ENCODE data around the gene CYS1.

CYS1 gene

GRCh38 chr2:10047616-10048500 is 32.4 kb downstream of the CYS1 start:
- no peak for DNase-seq (ENCODE audit: insufficient read length, low spot score)
- no peak for FAIRE-seq
- TF ChIP-seq, protein P1, sequence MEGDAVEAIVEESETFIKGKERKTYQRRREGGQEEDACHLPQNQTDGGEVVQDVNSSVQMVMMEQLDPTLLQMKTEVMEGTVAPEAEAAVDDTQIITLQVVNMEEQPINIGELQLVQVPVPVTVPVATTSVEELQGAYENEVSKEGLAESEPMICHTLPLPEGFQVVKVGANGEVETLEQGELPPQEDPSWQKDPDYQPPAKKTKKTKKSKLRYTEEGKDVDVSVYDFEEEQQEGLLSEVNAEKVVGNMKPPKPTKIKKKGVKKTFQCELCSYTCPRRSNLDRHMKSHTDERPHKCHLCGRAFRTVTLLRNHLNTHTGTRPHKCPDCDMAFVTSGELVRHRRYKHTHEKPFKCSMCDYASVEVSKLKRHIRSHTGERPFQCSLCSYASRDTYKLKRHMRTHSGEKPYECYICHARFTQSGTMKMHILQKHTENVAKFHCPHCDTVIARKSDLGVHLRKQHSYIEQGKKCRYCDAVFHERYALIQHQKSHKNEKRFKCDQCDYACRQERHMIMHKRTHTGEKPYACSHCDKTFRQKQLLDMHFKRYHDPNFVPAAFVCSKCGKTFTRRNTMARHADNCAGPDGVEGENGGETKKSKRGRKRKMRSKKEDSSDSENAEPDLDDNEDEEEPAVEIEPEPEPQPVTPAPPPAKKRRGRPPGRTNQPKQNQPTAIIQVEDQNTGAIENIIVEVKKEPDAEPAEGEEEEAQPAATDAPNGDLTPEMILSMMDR (IDR thresholded peaks at IDR 0.05; ENCODE audit: insufficient read depth, missing control alignments): no peak

DNA sequence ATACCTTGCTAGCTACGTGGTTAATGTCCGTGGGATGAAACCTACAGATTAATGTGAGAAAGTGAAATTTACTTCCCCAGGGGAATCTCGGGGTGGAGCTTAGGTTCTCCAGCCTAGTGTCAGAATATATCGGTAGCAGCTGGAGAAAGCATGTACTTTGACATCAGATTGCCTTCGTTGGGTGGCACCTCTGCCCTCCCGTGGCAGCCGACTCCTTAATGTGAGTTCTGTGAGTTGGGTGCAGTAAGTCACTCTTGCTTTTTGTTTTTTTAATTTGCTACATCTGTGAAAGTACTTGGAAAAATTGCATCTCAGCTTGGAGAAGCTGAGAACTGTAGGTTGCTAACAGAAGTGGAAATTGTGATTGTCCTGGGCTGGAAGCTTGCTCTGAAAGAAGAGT is 33.3 kb downstream of the CYS1 start:
- no peak for FAIRE-seq
- TF ChIP-seq, protein P1 (IDR thresholded peaks at IDR 0.05; ENCODE audit: insufficient read depth, missing control alignments): no peak
- DNase-seq (ENCODE audit: insufficient read length, low spot score): no peak

- FAIRE-seq (no peak), DNase-seq (ENCODE audit: insufficient read length, low spot score) (no peak)
- TF ChIP-seq, protein P1 (IDR thresholded peaks at IDR 0.05; ENCODE audit: insufficient read depth, missing control alignments): no peak
These were observed 34.5 kb downstream of the CYS1 start for GRCh38 chr2:10045561-10046355.

DNA sequence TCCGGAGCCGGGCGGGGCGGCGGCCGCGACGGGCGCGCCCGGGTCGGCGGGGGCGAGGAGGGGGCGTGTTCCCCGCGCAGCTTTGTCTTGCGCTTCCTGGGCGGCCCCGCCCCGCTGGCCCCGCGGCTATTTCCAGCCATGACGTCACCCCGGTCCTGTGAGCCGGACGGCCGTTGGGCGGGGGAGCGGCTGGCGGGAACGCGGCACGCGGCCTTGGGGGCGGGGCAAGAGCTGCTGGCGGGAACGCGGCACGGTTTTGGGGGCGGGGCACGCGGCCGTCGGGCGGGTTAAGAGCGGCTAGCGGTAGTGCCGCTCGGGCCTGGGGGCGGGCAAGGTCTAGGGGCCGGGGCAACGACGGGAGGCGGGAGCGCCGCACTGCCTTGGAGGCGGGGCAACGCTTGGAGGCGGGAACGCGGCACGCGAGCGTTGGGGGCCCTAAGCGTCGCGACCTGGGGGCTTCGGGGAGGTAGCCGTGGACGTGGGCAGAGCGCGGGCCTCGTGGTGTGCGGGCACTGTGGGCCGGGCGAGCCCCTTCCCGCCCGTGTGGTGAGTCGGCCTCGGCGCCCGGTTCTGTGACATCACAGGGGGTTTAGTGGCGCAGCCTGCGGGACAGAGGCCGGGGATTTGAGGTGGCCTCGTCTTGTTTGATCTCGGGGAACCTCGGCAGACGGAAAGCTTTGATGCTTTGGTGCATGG is 36.2 kb downstream of the CYS1 start:
- no peak for FAIRE-seq
- DNase-seq (ENCODE audit: insufficient read length, low spot score): peak; percentile 71
- TF ChIP-seq, protein P1 (IDR thresholded peaks at IDR 0.05; ENCODE audit: insufficient read depth, missing control alignments): no peak

DNA sequence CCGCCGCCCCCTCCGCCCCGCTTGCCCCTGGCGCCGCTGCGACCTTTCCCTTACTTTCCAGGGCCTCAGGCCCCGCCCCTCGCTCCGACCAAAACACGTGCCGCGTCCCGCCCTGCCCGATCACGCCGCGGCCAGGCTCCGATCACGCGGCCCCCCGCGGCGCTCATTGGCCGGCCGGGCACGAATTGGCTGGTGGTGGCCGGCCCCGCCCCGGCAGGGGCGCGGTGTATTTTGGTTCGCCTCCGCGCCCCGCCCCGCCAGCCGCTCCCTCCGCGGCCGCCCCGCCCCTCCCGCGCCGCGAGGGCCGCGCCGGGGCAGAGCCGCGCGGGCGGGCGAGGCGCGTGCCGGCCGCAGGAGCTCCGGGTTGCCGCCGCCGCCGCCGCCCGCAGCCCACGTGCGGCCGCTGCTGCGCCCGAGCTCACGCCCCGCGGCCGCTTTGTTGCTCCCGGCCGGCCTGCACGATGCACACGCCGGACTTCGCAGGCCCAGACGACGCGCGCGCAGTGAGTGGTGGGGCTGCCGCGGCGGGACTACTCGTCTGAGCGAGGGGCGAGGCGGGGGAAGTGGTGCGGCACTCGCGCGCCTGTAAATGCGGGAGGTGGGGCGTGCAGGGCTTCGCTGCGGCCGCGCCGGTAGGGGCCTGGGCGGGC is 36.8 kb downstream of the CYS1 start, which contains the start of gene KLF11:
KLF11 (plus strand) TSS at position 295 of the 650 bp plus-strand sequence; CDS start at position 462, 167 bp downstream.
- TF ChIP-seq, protein P1 (IDR thresholded peaks at IDR 0.05; ENCODE audit: insufficient read depth, missing control alignments): no peak
- FAIRE-seq (no peak), DNase-seq (ENCODE audit: insufficient read length, low spot score) (no peak)

DNA sequence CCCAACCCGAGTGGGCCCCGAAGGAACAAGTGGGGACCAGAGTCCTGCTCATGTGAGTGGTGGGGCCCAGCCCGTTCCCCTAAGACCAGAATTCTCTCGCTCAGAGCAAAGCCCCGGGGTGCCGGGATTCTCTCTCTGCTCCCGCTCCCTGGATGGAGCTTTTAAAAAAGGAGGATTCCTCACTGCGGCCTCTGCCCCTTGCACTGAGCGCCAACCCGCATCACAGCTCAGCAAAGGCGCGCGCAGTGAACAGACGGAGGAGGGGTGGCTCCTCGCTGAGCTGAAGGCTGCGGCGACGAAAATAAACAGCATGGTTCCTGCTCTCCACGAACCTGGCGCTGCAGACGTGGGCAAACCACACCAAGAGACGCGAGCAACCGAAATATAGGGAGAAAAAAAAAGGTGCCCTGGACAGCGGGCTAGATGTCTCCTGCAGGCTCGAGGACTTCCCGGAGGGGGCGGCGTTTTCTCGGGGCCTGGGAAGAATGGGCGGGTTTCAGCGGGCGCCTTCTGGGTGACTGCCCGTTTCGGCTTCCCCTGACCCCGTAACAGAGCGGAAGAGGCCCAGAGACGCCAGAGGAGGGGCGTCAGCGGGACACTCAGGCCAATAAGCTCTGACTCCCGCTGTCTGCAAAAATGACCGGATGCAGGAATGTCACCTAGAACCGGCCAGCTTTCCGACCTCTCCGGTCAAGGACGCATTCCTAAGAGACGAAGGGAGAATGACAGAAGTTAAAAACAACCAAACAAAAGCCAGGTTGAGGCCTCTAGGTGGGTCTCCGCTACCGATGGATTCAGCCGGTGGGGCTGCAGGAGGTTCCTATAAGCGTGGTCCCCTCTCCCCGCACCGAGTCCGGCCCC is 37.7 kb downstream of the CYS1 start:
- DNase-seq (ENCODE audit: insufficient read length, low spot score) (no peak), FAIRE-seq (no peak)
- TF ChIP-seq, protein P1 (IDR thresholded peaks at IDR 0.05; ENCODE audit: insufficient read depth, missing control alignments): no peak

Data from D721Med (cell line).